HCT116 (cell line): ENCODE data around the gene TET2. TPM values are rescaled to one million over a fixed set of nuclear protein-coding genes. Genes with fewer than 3 reads are reported as not detected.

ENCODE experiments used
- ATAC-seq: fragments of 200-7000 bp; cut with Tn5 transposase; 2 replicates; pipeline ENCODE4 v1.9.1; 2020; ENCODE audit warnings: mild to moderate bottlenecking, moderate library complexity
- BruUV-seq: library from RNA; stranded (reverse); fragments of 400-500 nt; replicated peaks from 2 replicates; lab custom pipeline; 2021; lab: Mats Ljungman, UMichigan
- CTCF ChIA-PET: fragments of 300-600 bp; sonication (Branson Sonifier 250); formaldehyde crosslinking; loops from one replicate; lab custom pipeline; 2021; ENCODE audit warnings: antibody characterized with exemption; lab: Charles Lee
- POLR2A ChIA-PET: fragments of 300-600, 350-600 bp; sonication (Branson Sonifier 250); formaldehyde crosslinking; loops from one replicate; lab custom pipeline; 2021; ENCODE audit warnings: antibody characterized with exemption; lab: Charles Lee
- RAD21 ChIA-PET, 2 experiments: fragments of 300-600 bp; sonication (Branson Sonifier 250); formaldehyde crosslinking; loops; one replicate each; lab custom pipeline; 2023; ENCODE audit warnings: low total read pairs in 2 of 2; ENCODE audit not compliant: uncharacterized antibody in 2 of 2, unreplicated experiment in 2 of 2, low non-redundant PET in 1 of 2; lab: Charles Lee
- DNase-seq: peaks from one replicate; pipeline ENCODE4 v3.0.0-alpha.2; 2010; ENCODE audit warnings: low read depth, low spot score
- H2AFZ ChIP-seq: fragments of 200-600 bp; shearing (Covaris generic), sonication (generic); 2 replicates; pipeline ENCODE4 v1.6.1; 2017; ENCODE audit warnings: low read depth, mixed run types, mixed read lengths, antibody characterized with exemption, low read length; ENCODE audit not compliant: poor library complexity, severe bottlenecking
- H3K27ac ChIP-seq: 2 replicates; pipeline ENCODE4 v1.5.1; 2012; ENCODE audit warnings: low read depth, low read length
- H3K27me3 ChIP-seq: fragments of 200-600 bp; sonication (generic); 2 replicates; pipeline ENCODE4 v1.6.1; 2016; ENCODE audit warnings: mixed run types, low read length, mixed read lengths; ENCODE audit not compliant: insufficient read depth
- H3K36me3 ChIP-seq, 2 experiments: fragments of 200-500 bp in 1 of 2; fragments of 200-600 bp in 1 of 2; sonication (Bioruptor generic) in 1 of 2; sonication (generic) in 1 of 2; 2 replicates each; pipeline versions ENCODE4 v1.5.1 to v1.6.1; 2014 to 2016; ENCODE audit warnings: low read length in 2 of 2, inconsistent platforms in 1 of 2, mixed read lengths in 1 of 2, mixed run types in 1 of 2; ENCODE audit not compliant: insufficient read depth in 2 of 2, control insufficient read depth in 1 of 2
- H3K4me1 ChIP-seq, 2 experiments: fragments of 200-600 bp in 1 of 2; sonication (generic) in 1 of 2; 2 replicates each; pipeline versions ENCODE4 v1.5.1 to v1.6.1; 2012 to 2017; ENCODE audit warnings: low read length in 2 of 2, inconsistent platforms in 1 of 2, mild to moderate bottlenecking in 1 of 2, mixed read lengths in 1 of 2, mixed run types in 1 of 2, moderate library complexity in 1 of 2; ENCODE audit not compliant: insufficient read depth in 2 of 2, control insufficient read depth in 1 of 2
- H3K4me2 ChIP-seq: fragments of 200-600 bp; sonication (generic); 2 replicates; pipeline ENCODE4 v1.6.1; 2017; ENCODE audit warnings: mixed run types, low read length, mixed read lengths
- H3K4me3 ChIP-seq, 2 experiments: fragments of 200-600 bp in 1 of 2; sonication (generic) in 1 of 2; replicated peaks in 1 of 2; 2 replicates each; pipeline ENCODE4 v1.5.1; 2011 to 2016; ENCODE audit warnings: low read length in 2 of 2, control low read depth in 1 of 2, low read depth in 1 of 2, mild to moderate bottlenecking in 1 of 2, mixed read lengths in 1 of 2, mixed run types in 1 of 2
- H3K79me2 ChIP-seq: fragments of 200-600 bp; sonication (generic); 2 replicates; pipeline ENCODE4 v1.6.1; 2017; ENCODE audit warnings: mild to moderate bottlenecking, mixed run types, low read length, moderate library complexity, mixed read lengths; ENCODE audit not compliant: insufficient read depth
- H3K9ac ChIP-seq: fragments of 200-600 bp; sonication (generic); 2 replicates; pipeline ENCODE4 v1.6.1; 2016; ENCODE audit warnings: low read length, mixed read lengths
- H3K9me2 ChIP-seq: fragments of 200-600 bp; sonication (generic), shearing (Covaris generic); 2 replicates; pipeline ENCODE4 v1.6.1; 2017; ENCODE audit warnings: mixed run types, mild to moderate bottlenecking, moderate library complexity; ENCODE audit not compliant: insufficient read depth
- H3K9me3 ChIP-seq, 2 experiments: fragments of 200-500 bp in 1 of 2; fragments of 200-600 bp in 1 of 2; sonication (Bioruptor generic) in 1 of 2; sonication (generic) in 1 of 2; 2 replicates each; pipeline ENCODE4 v1.6.1; 2014 to 2017; ENCODE audit warnings: low read length in 2 of 2, mixed read lengths in 2 of 2, inconsistent platforms in 1 of 2, low read depth in 1 of 2, mild to moderate bottlenecking in 1 of 2, mixed run types in 1 of 2, moderate library complexity in 1 of 2; ENCODE audit not compliant: control insufficient read depth in 1 of 2, insufficient read depth in 1 of 2
- H4K20me1 ChIP-seq: fragments of 200-600 bp; sonication (generic), shearing (Covaris generic); 2 replicates; pipeline ENCODE4 v1.6.1; 2017; ENCODE audit warnings: mixed run types, mild to moderate bottlenecking, moderate library complexity; ENCODE audit not compliant: insufficient read depth
- CEBPB ChIP-seq: IDR thresholded peaks from 2 replicates; pipeline ENCODE4 v1.6.1; 2012; ENCODE audit warnings: low read depth
- EGR1 ChIP-seq: IDR thresholded peaks from 2 replicates; pipeline ENCODE4 v1.6.1; 2012; ENCODE audit warnings: low read depth
- ELF1 ChIP-seq: IDR thresholded peaks from 2 replicates; pipeline ENCODE4 v1.6.1; 2012; ENCODE audit warnings: low read depth, borderline replicate concordance
- EZH2 ChIP-seq: fragments of 200-600 bp; sonication (generic); IDR thresholded peaks from 2 replicates; pipeline ENCODE4 v1.6.1; 2017; ENCODE audit warnings: antibody characterized with exemption, mixed run types
- FOSL1 ChIP-seq: IDR thresholded peaks from 2 replicates; pipeline ENCODE4 v1.6.1; 2012; ENCODE audit warnings: low read depth
- JUND ChIP-seq: IDR thresholded peaks from 2 replicates; pipeline ENCODE4 v1.6.1; 2012
- POLR2A ChIP-seq: IDR thresholded peaks from 2 replicates; pipeline ENCODE4 v1.7.0; 2011; ENCODE audit warnings: borderline replicate concordance; ENCODE audit not compliant: insufficient read depth, insufficient read length; ENCODE audit errors: extremely low read depth
- RAD21 ChIP-seq: IDR thresholded peaks from 2 replicates; pipeline ENCODE4 v1.6.1; 2012; ENCODE audit warnings: low read depth, mild to moderate bottlenecking
- SIN3A ChIP-seq: IDR thresholded peaks from 2 replicates; pipeline ENCODE4 v1.6.1; 2012; ENCODE audit warnings: low read depth
- SP1 ChIP-seq: IDR thresholded peaks from 2 replicates; pipeline ENCODE4 v1.6.1; 2012; ENCODE audit warnings: low read depth
- SRF ChIP-seq: IDR thresholded peaks from 2 replicates; pipeline ENCODE4 v1.6.1; 2012; ENCODE audit warnings: low read depth
- YY1 ChIP-seq: IDR thresholded peaks from 2 replicates; pipeline ENCODE4 v1.6.1; 2011; ENCODE audit warnings: low read length, low read depth, moderate library complexity, mild to moderate bottlenecking; ENCODE audit not compliant: insufficient replicate concordance; ENCODE audit errors: extremely low read depth
- ZFX ChIP-seq: fragments of 450-650 bp; IDR thresholded peaks from 2 replicates; pipeline ENCODE4 v1.6.1; 2017
- ZNF274 ChIP-seq: fragments of 200-500 bp; sonication (Bioruptor generic); IDR thresholded peaks from 2 replicates; pipeline ENCODE4 v1.6.1; 2014; ENCODE audit warnings: mild to moderate bottlenecking, low read depth, low read length, inconsistent platforms
- intact Hi-C: fragments of 100-400 bp; cut with micrococcal nuclease; formaldehyde crosslinking; loops from 2 replicates; pipeline ENCODE4 v1.10.0; 2022
- total RNA-seq: library from RNA; stranded (reverse); gene quantifications from one replicate; pipeline ENCODE4 v1.2.1, GENCODE V29; 2021; ENCODE audit not compliant: unreplicated experiment
- TF ChIP-seq, protein P1 (sequence below): IDR thresholded peaks from 2 replicates; pipeline ENCODE4 v1.6.1; 2012; ENCODE audit warnings: low read depth
- TF ChIP-seq, protein P2 (sequence below): IDR thresholded peaks from 2 replicates; pipeline ENCODE4 v1.6.1; 2012
- TF ChIP-seq, protein P3 (sequence below): IDR thresholded peaks from 2 replicates; pipeline ENCODE4 v1.6.1; 2012

The TET2 gene
- total RNA-seq, 1 experiment from 2014 or later = 9.7 TPM

DNA sequence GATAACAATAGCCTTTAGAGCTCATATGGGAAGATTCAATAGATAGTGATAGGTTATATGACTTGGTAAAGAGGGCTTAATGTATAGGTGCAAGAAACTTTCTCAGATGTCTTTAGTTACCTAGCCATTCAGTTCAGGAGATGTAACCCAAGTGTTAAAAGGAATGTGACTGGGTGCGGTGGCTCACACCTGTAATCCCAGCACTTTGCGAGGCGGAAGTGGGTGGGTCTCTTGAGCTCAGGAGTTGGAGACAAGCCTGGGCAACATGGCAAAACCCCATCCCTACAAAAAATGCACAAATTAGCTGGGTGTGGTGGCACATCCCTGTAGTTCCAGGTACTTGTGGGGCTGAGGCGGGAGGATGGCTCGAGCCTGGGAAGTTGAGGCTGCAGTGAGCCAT is 7.9 kb downstream of the TET2 start:
- intact Hi-C loops = no loop called here
- Histone ChIP-seq H3K4me1 (no peaks in the 10 kb centered on the region), H2AFZ (no peak overlapping the region), H3K27ac (no peak overlapping the region), H3K9me3 (no peaks in the 10 kb centered on the region), H3K9me2 (no peaks in the 10 kb centered on the region), H3K9ac (no peak overlapping the region), H3K79me2 (peaks cover 64% of the 10 kb centered on the region), H3K27me3 (no peaks in the 10 kb centered on the region), H3K36me3 (no peaks in the 10 kb centered on the region), H4K20me1 (no peaks in the 10 kb centered on the region; the same call in 1 of the 2 replicates), H3K4me2 (no peak overlapping the region), H3K4me3 (no peak overlapping the region)
- no TSS peak for BruUV-seq
- CTCF ChIA-PET = no interaction called here
- RAD21 ChIA-PET = no interaction called here
- TF ChIP-seq RAD21 (no peak), SIN3A (no peak), ELF1 (no peak), ZFX (no peak), CEBPB (no peak), JUND (no peak), EGR1 (no peak), YY1 (no peak), SP1 (no peak), FOSL1 (no peak)
- DNase-seq = no peak
- POLR2A ChIA-PET = no interaction called here
- no peak for ATAC-seq

DNA sequence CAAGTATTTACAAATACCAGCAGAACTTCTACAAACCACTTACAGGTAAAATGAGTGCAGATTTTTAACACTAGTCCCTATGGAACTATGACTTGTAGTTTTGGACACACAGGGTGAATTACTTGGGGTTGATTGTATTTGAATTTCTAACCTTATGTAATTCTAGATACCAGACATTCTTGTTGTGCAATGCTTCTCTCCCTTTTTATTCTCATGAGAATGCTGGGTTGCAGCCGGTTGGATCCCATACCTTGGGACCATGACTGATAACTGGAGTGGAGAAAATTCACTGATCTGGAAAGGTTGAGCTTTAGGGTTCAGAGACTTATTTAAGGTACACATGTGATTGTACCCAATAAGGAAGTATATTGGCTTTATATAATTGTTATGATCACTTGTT is 8.8 kb downstream of the TET2 start:
- intact Hi-C loops = no loop called here
- Histone ChIP-seq H3K4me1 (no peaks in the 10 kb centered on the region), H3K4me3 (no peak overlapping the region), H2AFZ (no peak overlapping the region), H3K27ac (no peak overlapping the region), H3K9me2 (no peaks in the 10 kb centered on the region), H4K20me1 (no peaks in the 10 kb centered on the region; the same call in 1 of the 2 replicates), H3K79me2 (peaks cover 58% of the 10 kb centered on the region), H3K27me3 (no peaks in the 10 kb centered on the region), H3K4me2 (no peak overlapping the region), H3K9ac (no peak overlapping the region), H3K9me3 (no peaks in the 10 kb centered on the region), H3K36me3 (no peaks in the 10 kb centered on the region)
- ATAC-seq (no peak), DNase-seq (no peak)
- ChIA-PET POLR2A (no interaction called here), CTCF (no interaction called here), RAD21 (no interaction called here)
- BruUV-seq = no TSS peak
- TF ChIP-seq, protein P1, sequence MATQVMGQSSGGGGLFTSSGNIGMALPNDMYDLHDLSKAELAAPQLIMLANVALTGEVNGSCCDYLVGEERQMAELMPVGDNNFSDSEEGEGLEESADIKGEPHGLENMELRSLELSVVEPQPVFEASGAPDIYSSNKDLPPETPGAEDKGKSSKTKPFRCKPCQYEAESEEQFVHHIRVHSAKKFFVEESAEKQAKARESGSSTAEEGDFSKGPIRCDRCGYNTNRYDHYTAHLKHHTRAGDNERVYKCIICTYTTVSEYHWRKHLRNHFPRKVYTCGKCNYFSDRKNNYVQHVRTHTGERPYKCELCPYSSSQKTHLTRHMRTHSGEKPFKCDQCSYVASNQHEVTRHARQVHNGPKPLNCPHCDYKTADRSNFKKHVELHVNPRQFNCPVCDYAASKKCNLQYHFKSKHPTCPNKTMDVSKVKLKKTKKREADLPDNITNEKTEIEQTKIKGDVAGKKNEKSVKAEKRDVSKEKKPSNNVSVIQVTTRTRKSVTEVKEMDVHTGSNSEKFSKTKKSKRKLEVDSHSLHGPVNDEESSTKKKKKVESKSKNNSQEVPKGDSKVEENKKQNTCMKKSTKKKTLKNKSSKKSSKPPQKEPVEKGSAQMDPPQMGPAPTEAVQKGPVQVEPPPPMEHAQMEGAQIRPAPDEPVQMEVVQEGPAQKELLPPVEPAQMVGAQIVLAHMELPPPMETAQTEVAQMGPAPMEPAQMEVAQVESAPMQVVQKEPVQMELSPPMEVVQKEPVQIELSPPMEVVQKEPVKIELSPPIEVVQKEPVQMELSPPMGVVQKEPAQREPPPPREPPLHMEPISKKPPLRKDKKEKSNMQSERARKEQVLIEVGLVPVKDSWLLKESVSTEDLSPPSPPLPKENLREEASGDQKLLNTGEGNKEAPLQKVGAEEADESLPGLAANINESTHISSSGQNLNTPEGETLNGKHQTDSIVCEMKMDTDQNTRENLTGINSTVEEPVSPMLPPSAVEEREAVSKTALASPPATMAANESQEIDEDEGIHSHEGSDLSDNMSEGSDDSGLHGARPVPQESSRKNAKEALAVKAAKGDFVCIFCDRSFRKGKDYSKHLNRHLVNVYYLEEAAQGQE = no peak
- TF ChIP-seq, protein P2, sequence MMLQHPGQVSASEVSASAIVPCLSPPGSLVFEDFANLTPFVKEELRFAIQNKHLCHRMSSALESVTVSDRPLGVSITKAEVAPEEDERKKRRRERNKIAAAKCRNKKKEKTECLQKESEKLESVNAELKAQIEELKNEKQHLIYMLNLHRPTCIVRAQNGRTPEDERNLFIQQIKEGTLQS = no peak
- TF ChIP-seq CEBPB (no peak), EGR1 (no peak), YY1 (no peak), SIN3A (no peak), POLR2A (no peak), EZH2 (no peak), JUND (no peak), ZNF274 (no peak), SRF (no peak), ELF1 (no peak), FOSL1 (no peak)
- TF ChIP-seq, protein P3, sequence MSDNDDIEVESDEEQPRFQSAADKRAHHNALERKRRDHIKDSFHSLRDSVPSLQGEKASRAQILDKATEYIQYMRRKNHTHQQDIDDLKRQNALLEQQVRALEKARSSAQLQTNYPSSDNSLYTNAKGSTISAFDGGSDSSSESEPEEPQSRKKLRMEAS = no peak
